ENCODE data around the gene ATP6V0A4. TPM values are rescaled to one million over a fixed set of nuclear protein-coding genes. Genes with fewer than 3 reads are reported as not detected.
"Not testable (repeated sequence)": the region's sequence is repeated elsewhere in the genome, so short reads cannot be mapped to it uniquely, and the experiment has no call there.

The ATP6V0A4 gene
- total RNA-seq, 1 donor from 2014 or later: 11.5 TPM

- peak; percentile 54 for DNase-seq (ENCODE audit: low read depth)
Observed at GRCh38 chr7:138700857-138701536, 97.0 kb downstream of the ATP6V0A4 start, which contains the start of gene SVOPL. Gene SVOPL, minus strand, starts transcription at chr7:138701362. Its CDS starts 22,317 bp downstream, at chr7:138679045.

DNA sequence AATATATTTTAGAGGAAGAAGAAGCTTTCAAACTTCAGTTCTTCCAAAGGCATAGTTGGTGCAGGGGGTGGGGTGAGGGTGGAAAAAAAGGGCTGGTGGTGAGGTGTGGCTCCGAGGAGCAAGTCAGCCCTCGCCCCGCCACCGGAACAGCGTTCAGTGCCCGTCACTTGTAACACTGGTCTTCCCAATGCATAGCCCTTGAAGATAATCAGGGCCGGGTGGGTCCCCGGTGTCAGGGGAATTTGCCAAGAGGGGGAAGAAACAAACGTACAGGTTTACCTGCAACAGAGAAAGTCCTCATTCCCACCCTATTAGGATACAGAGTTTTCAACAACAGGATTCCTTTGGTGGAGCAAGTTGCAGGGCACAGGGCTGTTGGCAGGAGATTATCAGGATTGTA, 98.3 kb downstream of the ATP6V0A4 start:
- no peak for DNase-seq (ENCODE audit: low read depth)

- no peak for DNase-seq (ENCODE audit: low read depth)
Observed at GRCh38 chr7:138698281-138698680, 99.7 kb downstream of the ATP6V0A4 start.

DNA sequence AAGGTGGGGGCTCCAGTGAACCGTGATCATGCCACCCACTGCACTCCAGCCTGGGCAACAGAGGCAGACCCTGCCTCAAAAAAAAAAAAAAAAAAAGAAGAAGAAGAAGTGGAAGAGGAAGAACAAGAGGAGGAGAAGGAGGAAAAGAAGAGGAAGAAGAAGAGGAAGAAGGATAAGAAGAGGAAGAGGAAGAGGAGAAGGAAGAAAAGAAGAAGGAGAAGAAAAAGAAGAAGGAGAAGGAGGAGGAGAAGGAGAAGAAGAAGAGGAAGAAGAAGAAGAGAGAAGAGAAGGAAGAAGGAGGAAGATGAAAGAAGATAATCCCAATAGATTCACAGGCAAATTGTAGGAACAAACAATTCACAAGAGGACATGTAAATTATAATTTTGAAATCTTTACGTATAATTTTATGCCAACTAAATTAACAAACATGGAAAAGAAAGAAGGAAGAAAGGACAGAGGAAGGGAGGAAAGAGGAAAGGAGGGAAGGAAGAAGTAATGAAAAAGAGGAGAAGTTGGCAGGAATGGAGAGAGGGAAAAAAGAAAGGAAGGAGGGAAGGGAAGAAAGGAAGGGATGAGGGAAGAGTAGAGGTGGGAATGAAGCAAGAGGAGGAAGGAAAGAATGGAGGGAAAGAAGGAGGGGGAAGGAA, 100.3 kb downstream of the ATP6V0A4 start:
- DNase-seq (ENCODE audit: low read depth): no peak

DNA sequence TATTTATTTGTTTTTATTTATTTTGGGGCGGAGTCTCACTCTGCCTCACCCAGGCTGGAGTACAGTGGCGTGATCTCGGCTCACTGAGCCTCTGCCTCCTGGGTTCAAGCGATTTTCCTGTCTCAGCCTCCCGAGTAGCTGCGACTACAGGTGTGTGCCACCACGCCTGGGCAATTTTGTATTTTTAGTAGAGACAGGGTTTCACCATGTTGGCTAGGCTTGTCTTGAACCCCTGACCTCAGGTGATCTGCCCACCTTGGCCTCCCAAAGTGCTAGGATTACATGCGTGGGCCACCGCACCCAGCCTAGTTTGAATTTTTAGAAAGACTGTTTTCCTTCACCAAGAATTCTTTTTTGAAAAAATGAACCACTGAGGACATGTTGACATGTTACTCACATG, 102.2 kb downstream of the ATP6V0A4 start:
- not testable (repeated sequence) for DNase-seq (ENCODE audit: low read depth)

DNA sequence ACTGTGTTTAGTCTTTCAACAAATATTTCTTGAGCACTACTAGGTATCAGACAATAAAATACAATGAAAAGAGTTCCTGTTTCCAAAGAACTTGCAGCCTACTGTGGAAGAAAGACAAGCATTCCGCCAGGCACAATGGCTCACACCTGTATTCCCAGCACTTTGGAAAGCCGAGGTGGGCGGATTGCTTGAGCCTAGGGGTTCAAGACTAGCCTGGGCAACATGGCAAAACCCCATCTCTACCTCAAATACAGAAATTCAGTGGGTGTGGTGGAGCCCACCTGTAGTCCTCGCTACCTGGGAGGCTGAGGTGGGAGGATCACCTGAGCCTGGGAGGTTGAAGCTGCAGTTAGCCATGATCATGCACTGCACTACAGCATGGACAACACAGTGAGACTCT, 102.9 kb downstream of the ATP6V0A4 start:
- DNase-seq (ENCODE audit: low read depth): no peak

DNA sequence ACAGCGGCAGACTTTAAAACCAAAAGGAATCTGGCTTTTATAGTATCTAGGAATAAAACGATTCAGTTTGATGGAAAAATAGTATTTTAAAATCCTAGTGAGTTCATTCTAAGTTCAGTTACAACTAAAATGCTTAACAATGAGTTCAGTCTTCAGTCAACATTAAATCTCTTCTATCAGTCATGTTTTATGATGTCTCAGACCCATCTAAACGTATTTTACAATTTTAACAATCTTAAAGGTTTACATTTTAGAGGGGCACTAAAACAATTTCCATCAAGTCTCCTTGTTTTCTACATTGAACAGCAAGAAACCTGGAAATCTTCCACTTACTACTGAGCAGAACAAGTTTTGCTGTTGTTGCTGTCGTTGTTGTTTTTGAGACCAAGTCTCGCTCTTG, 106.8 kb downstream of the ATP6V0A4 start:
- no peak for DNase-seq (ENCODE audit: low read depth)

- DNase-seq (ENCODE audit: low read depth): peak; percentile 18
Observed at GRCh38 chr7:138690495-138690894, 107.5 kb downstream of the ATP6V0A4 start.

DNA sequence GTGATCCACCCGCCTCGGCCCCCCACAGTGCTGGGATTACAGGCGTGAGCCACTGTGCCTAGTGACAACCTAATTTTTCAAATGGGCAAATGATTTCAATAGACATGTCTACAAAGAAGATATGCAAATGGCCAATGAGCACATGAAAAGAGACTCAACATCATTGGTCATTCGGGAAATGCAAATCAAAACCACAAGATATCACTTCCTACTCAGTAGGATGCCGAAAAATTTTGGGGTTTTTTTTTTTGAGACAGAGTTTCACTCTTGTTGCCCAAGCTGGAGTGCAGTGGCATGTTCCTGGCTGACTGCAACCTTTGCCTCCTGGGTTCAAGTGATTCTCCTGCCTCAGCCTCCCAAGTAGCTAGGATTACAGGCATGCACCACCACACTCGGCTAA, 110.0 kb downstream of the ATP6V0A4 start:
- DNase-seq (ENCODE audit: low read depth): not testable (repeated sequence)

DNA sequence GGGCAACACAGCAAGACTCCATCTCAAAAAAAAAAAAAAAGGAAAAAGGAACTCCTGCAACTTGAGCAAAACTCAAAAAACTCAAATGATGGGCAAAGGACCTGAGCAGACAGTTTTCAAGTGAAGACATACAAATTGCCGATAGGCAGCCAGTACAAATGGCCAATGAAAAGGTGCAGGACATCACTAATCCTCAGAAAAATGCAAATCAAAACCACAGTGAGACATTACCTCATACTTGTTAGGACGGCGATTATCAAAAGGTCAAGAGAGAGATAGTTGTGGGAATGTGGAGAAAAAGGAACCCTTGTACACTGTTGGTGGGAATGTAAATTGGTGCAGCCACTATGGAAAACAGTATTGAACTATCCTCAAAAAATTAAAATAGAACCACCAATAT, 113.7 kb downstream of the ATP6V0A4 start:
- DNase-seq (ENCODE audit: low read depth): no peak

- no peak for DNase-seq (ENCODE audit: low read depth)
Observed at GRCh38 chr7:138679793-138680192, 118.2 kb downstream of the ATP6V0A4 start.

- DNase-seq (ENCODE audit: low read depth): no peak
Observed at GRCh38 chr7:138670594-138670993, 127.4 kb downstream of the ATP6V0A4 start.

DNA sequence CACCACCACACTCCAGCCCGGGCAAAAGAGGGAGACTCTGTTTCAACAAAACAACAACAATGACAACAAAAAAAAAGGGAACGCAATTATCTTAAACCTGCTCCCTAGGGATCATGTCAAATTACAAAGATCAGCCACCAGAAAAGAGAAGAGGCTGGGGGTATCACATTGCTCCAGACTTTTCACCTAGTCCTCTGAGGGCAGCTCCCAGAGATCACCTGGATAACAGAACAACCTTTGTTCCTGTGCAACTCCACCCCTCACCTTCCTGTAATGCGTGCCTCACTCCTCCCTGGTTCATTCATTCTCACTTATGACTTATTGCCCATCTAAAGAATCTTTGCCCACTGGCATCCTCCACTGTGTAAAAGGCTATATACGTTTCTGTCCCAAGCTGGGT, 128.6 kb downstream of the ATP6V0A4 start:
- no peak for DNase-seq (ENCODE audit: low read depth)

GRCh38 chr7:138668946-138669345, 129.1 kb downstream of the ATP6V0A4 start:
- DNase-seq (ENCODE audit: low read depth): no peak

GRCh38 chr7:138668229-138668596, 129.8 kb downstream of the ATP6V0A4 start:
- DNase-seq (ENCODE audit: low read depth): no peak

GRCh38 chr7:138667535-138668228, 130.3 kb downstream of the ATP6V0A4 start:
- DNase-seq (ENCODE audit: low read depth): no peak

DNA sequence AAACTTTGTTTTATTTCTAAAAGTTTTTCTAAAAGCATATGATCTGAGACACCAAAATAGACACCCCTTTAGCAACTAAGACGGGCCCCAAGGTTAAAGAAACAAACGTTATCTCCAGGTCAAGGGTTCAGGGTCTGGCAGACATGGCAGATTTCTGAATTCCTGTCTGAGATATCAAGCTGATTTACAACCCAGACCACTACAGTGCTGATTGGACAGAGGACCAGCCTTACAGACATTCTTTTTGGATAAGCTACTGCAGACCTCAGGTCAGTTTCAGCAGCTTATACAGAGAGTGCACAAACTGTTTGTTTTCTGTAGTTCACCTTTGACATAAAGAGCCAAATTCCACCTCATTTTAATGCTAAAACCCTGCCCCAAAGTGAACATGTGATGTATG, 131.6 kb downstream of the ATP6V0A4 start:
- DNase-seq (ENCODE audit: low read depth): no peak

DNA sequence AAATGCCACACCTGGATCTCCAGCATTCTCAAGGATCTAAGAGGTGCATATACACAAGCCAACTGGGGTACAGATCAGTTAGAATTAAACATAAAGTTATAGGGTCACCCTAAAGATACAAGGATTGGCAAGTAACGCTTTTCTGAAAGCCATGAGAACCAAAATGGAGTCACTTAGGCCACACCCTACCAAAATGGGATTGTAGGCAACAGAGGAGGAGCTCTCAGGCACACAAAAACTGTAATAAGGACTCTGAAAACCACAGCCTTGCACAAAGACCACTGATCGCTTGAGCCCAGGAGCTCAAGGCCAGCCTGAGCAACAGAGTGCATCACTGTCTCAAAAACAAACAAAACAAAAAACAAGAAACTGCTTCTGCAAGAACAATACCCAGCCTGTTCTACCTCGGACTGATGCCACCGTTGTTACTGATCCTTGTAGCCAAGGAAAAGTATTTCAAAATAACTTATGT, 132.3 kb downstream of the ATP6V0A4 start:
- no peak for DNase-seq (ENCODE audit: low read depth)

DNA sequence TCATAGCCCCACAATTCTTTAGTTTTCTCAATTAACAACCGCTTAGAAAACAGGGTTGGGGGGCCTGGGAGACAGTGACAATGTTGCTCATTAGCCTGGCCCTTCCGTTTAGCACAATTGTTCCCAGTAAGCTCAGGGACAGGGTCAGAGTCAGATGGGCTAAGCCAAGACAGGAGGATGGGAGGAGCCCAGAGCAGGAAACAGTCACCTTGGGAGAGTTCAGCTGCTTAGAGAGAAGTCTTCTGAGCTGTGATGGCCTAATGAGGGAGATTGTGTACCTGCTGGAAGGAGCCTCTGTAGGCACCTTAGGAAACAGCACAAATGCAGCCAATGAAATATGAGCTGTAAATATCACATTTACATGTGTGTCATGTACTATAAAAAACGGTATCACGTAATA, 132.7 kb downstream of the ATP6V0A4 start:
- DNase-seq (ENCODE audit: low read depth): no peak

- peak; percentile 55 for DNase-seq (ENCODE audit: low read depth)
Observed at GRCh38 chr7:138663725-138664710, 134.0 kb downstream of the ATP6V0A4 start.

DNA sequence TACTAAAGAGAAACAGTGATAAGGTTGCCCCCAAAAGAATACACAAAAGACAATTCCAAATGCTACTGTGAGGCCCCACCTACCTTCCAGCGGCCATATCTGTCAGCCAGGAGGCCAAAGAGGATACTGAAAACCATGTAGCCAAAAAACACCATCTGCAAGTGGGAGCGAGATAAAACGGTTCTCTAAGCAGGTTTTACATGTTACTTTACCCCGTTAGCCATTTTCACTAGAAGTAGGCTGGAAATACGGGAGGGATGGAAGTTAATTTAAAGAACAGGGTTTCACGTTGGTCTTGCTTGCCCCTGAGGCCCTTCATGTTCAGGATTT, 135.0 kb downstream of the ATP6V0A4 start:
- DNase-seq (ENCODE audit: low read depth): no peak

Data from renal cortical epithelial cell (primary cell).